ENCODE measurements around the gene SLC41A1.
A peak's percentile ranks its signal among the peaks of the same experiment; 100 is the strongest.
"Not testable (repeated sequence)": the region's sequence is repeated elsewhere in the genome, so short reads cannot be mapped to it uniquely, and the experiment has no call there.

Gene SLC41A1

GRCh38 chr1:205812878-205813754 is at the start of gene SLC41A1:
TSS of gene SLC41A1 (minus strand) at chr1:205813198. CDS start at chr1:205810441, 2,757 bp downstream.
- H3K4me3 ChIP-seq (ENCODE audit: low read length) = peak within 1 kb of the TSS; percentile 77
- no peaks in the 10 kb centered on the region for H3K9me3 ChIP-seq (ENCODE audit: control insufficient read depth, low read length)
- H3K36me3 ChIP-seq (ENCODE audit: control insufficient read depth, insufficient read depth, low read length) = no peaks in the 10 kb centered on the region
- peak within 1 kb of the TSS; percentile 72 for H3K9ac ChIP-seq (ENCODE audit: low read length)
- H3K4me1 ChIP-seq (ENCODE audit: control insufficient read depth, insufficient read depth, low read length) = peaks cover 18% of the 10 kb centered on the region
- peaks cover 4% of the 10 kb centered on the region for H3K27me3 ChIP-seq (ENCODE audit: control insufficient read depth, insufficient read depth, low read length)

- Histone ChIP-seq H3K4me3 (ENCODE audit: low read length) (no peak overlapping the region), H3K27me3 (ENCODE audit: control insufficient read depth, insufficient read depth, low read length) (no peaks in the 10 kb centered on the region), H3K36me3 (ENCODE audit: control insufficient read depth, insufficient read depth, low read length) (no peaks in the 10 kb centered on the region), H3K9ac (ENCODE audit: low read length) (no peak overlapping the region), H3K9me3 (ENCODE audit: control insufficient read depth, low read length) (no peaks in the 10 kb centered on the region), H3K4me1 (ENCODE audit: control insufficient read depth, insufficient read depth, low read length) (peaks cover 6% of the 10 kb centered on the region)
Observed at GRCh38 chr1:205861540-205861939, 48.5 kb upstream of the SLC41A1 start.

GRCh38 chr1:205858141-205858961 is 45.4 kb upstream of the SLC41A1 start:
- no peak overlapping the region for H3K4me3 ChIP-seq (ENCODE audit: low read length)
- H3K27me3 ChIP-seq (ENCODE audit: control insufficient read depth, insufficient read depth, low read length) = no peaks in the 10 kb centered on the region
- H3K4me1 ChIP-seq (ENCODE audit: control insufficient read depth, insufficient read depth, low read length) = peaks cover 6% of the 10 kb centered on the region
- H3K9me3 ChIP-seq (ENCODE audit: control insufficient read depth, low read length) = no peaks in the 10 kb centered on the region
- H3K36me3 ChIP-seq (ENCODE audit: control insufficient read depth, insufficient read depth, low read length) = no peaks in the 10 kb centered on the region
- no peak overlapping the region for H3K9ac ChIP-seq (ENCODE audit: low read length)

- not testable (repeated sequence) for H3K27me3 ChIP-seq (ENCODE audit: control insufficient read depth, insufficient read depth, low read length); H3K9ac ChIP-seq (ENCODE audit: low read length); H3K9me3 ChIP-seq (ENCODE audit: control insufficient read depth, low read length); H3K4me1 ChIP-seq (ENCODE audit: control insufficient read depth, insufficient read depth, low read length); H3K4me3 ChIP-seq (ENCODE audit: low read length); H3K36me3 ChIP-seq (ENCODE audit: control insufficient read depth, insufficient read depth, low read length)
Observed at GRCh38 chr1:205857501-205857900, 44.5 kb upstream of the SLC41A1 start.

GRCh38 chr1:205856433-205856832 is 43.4 kb upstream of the SLC41A1 start:
- Histone ChIP-seq H3K36me3 (ENCODE audit: control insufficient read depth, insufficient read depth, low read length) (no peaks in the 10 kb centered on the region), H3K9ac (ENCODE audit: low read length) (no peak overlapping the region), H3K4me3 (ENCODE audit: low read length) (no peak overlapping the region), H3K27me3 (ENCODE audit: control insufficient read depth, insufficient read depth, low read length) (no peaks in the 10 kb centered on the region), H3K9me3 (ENCODE audit: control insufficient read depth, low read length) (no peaks in the 10 kb centered on the region), H3K4me1 (ENCODE audit: control insufficient read depth, insufficient read depth, low read length) (peaks cover 6% of the 10 kb centered on the region)

GRCh38 chr1:205852969-205853368 is 40.0 kb upstream of the SLC41A1 start:
- Histone ChIP-seq H3K4me3 (ENCODE audit: low read length) (no peak overlapping the region), H3K9ac (ENCODE audit: low read length) (no peak overlapping the region), H3K4me1 (ENCODE audit: control insufficient read depth, insufficient read depth, low read length) (peaks cover 2% of the 10 kb centered on the region), H3K27me3 (ENCODE audit: control insufficient read depth, insufficient read depth, low read length) (no peaks in the 10 kb centered on the region), H3K36me3 (ENCODE audit: control insufficient read depth, insufficient read depth, low read length) (no peaks in the 10 kb centered on the region), H3K9me3 (ENCODE audit: control insufficient read depth, low read length) (no peaks in the 10 kb centered on the region)

GRCh38 chr1:205851993-205852392 is 39.0 kb upstream of the SLC41A1 start:
- Histone ChIP-seq H3K4me3 (ENCODE audit: low read length) (no peak overlapping the region), H3K9me3 (ENCODE audit: control insufficient read depth, low read length) (no peaks in the 10 kb centered on the region), H3K9ac (ENCODE audit: low read length) (no peak overlapping the region), H3K36me3 (ENCODE audit: control insufficient read depth, insufficient read depth, low read length) (no peaks in the 10 kb centered on the region), H3K4me1 (ENCODE audit: control insufficient read depth, insufficient read depth, low read length) (no peaks in the 10 kb centered on the region), H3K27me3 (ENCODE audit: control insufficient read depth, insufficient read depth, low read length) (no peaks in the 10 kb centered on the region)

- no peaks in the 10 kb centered on the region for H3K36me3 ChIP-seq (ENCODE audit: control insufficient read depth, insufficient read depth, low read length)
- H3K27me3 ChIP-seq (ENCODE audit: control insufficient read depth, insufficient read depth, low read length) = no peaks in the 10 kb centered on the region
- H3K4me3 ChIP-seq (ENCODE audit: low read length) = no peak within 1 kb of the TSS
- no peaks in the 10 kb centered on the region for H3K4me1 ChIP-seq (ENCODE audit: control insufficient read depth, insufficient read depth, low read length)
- H3K9me3 ChIP-seq (ENCODE audit: control insufficient read depth, low read length) = no peaks in the 10 kb centered on the region
- no peak within 1 kb of the TSS for H3K9ac ChIP-seq (ENCODE audit: low read length)
Observed at GRCh38 chr1:205849619-205850355, 36.8 kb upstream of the SLC41A1 start, which contains the start of gene PM20D1. TSS of gene PM20D1 (minus strand) at chr1:205850132. CDS start at chr1:205850072, 60 bp downstream.

GRCh38 chr1:205843036-205843859 is 30.2 kb upstream of the SLC41A1 start:
- Histone ChIP-seq H3K36me3 (ENCODE audit: control insufficient read depth, insufficient read depth, low read length) (no peaks in the 10 kb centered on the region), H3K9me3 (ENCODE audit: control insufficient read depth, low read length) (no peaks in the 10 kb centered on the region), H3K4me1 (ENCODE audit: control insufficient read depth, insufficient read depth, low read length) (no peaks in the 10 kb centered on the region), H3K4me3 (ENCODE audit: low read length) (no peak overlapping the region), H3K27me3 (ENCODE audit: control insufficient read depth, insufficient read depth, low read length) (no peaks in the 10 kb centered on the region), H3K9ac (ENCODE audit: low read length) (no peak overlapping the region)

- Histone ChIP-seq H3K9me3 (ENCODE audit: control insufficient read depth, low read length) (no peaks in the 10 kb centered on the region), H3K36me3 (ENCODE audit: control insufficient read depth, insufficient read depth, low read length) (no peaks in the 10 kb centered on the region), H3K27me3 (ENCODE audit: control insufficient read depth, insufficient read depth, low read length) (no peaks in the 10 kb centered on the region), H3K9ac (ENCODE audit: low read length) (no peak overlapping the region), H3K4me1 (ENCODE audit: control insufficient read depth, insufficient read depth, low read length) (no peaks in the 10 kb centered on the region), H3K4me3 (ENCODE audit: low read length) (no peak overlapping the region)
Observed at GRCh38 chr1:205842229-205842628, 29.2 kb upstream of the SLC41A1 start.

Measured in mucosa of stomach (tissue), 1 donor.